ENCODE data around the gene HNRNPA0. TPM values are rescaled to one million over a fixed set of nuclear protein-coding genes. Genes with fewer than 3 reads are reported as not detected.

The HNRNPA0 gene
- polyA plus RNA-seq, 4 donors: 17.6 to 39.6 (median 28.2) TPM

- no peak overlapping the region for H3K4me3 ChIP-seq (ENCODE audit: low read depth in 1 of 3, low read length in 3 of 3)
- FAIRE-seq (no peak), DNase-seq (no peak)
- H3K9me3 ChIP-seq (ENCODE audit: control insufficient read depth in 2 of 2, insufficient read depth in 1 of 2, low read depth in 1 of 2, low read length in 1 of 2): no peaks in the 10 kb centered on the region
- H3K27me3 ChIP-seq (ENCODE audit: control insufficient read depth in 3 of 3, insufficient read depth in 3 of 3, low read length in 3 of 3): no peaks in the 10 kb centered on the region
- WGBS, 3 donors: 67 to 82% (median 81%) methylated on average over 9 of the region's 9 CpGs
- peaks cover 0 to 7% (median 0%) of the 10 kb centered on the region in 3 donors for H3K36me3 ChIP-seq (ENCODE audit: control insufficient read depth in 3 of 3, insufficient read depth in 2 of 3, low read depth in 1 of 3, low read length in 3 of 3)
- H3K4me1 ChIP-seq (ENCODE audit: control insufficient read depth in 3 of 3, insufficient read depth in 2 of 3, low read depth in 1 of 3, low read length in 2 of 3): peaks cover 0 to 3% (median 0%) of the 10 kb centered on the region in 3 donors
- no peak overlapping the region for H3K27ac ChIP-seq (ENCODE audit: low read depth in 1 of 3, low read length in 2 of 3)
These were observed 54.6 kb downstream of the HNRNPA0 start for GRCh38 chr5:137699336-137700281.

- Histone ChIP-seq H3K27ac (ENCODE audit: low read depth in 1 of 3, low read length in 2 of 3) (peak overlapping the region in 1 of 3 donors; percentile 11), H3K36me3 (ENCODE audit: control insufficient read depth in 3 of 3, insufficient read depth in 2 of 3, low read depth in 1 of 3, low read length in 3 of 3) (peaks cover 0 to 12% (median 0%) of the 10 kb centered on the region in 3 donors), H3K27me3 (ENCODE audit: control insufficient read depth in 3 of 3, insufficient read depth in 3 of 3, low read length in 3 of 3) (no peaks in the 10 kb centered on the region), H3K4me1 (ENCODE audit: control insufficient read depth in 3 of 3, insufficient read depth in 2 of 3, low read depth in 1 of 3, low read length in 2 of 3) (peaks cover 0 to 6% (median 3%) of the 10 kb centered on the region in 3 donors), H3K4me3 (ENCODE audit: low read depth in 1 of 3, low read length in 3 of 3) (no peak overlapping the region), H3K9me3 (ENCODE audit: control insufficient read depth in 2 of 2, insufficient read depth in 1 of 2, low read depth in 1 of 2, low read length in 1 of 2) (no peaks in the 10 kb centered on the region)
- FAIRE-seq (no peak), DNase-seq (no peak)
- 18 to 28% (median 28%) methylated on average over 1 of the region's 1 CpG for WGBS, 3 donors
These were observed 57.7 kb downstream of the HNRNPA0 start for GRCh38 chr5:137696481-137696880.

GRCh38 chr5:137695651-137696428 lies 58.3 kb downstream of the HNRNPA0 start:
- DNase-seq (no peak), FAIRE-seq (no peak)
- peaks cover 0 to 6% (median 3%) of the 10 kb centered on the region in 3 donors for H3K4me1 ChIP-seq (ENCODE audit: control insufficient read depth in 3 of 3, insufficient read depth in 2 of 3, low read depth in 1 of 3, low read length in 2 of 3)
- H3K27ac ChIP-seq (ENCODE audit: low read depth in 1 of 3, low read length in 2 of 3): peak overlapping the region in 1 of 3 donors; percentile 11
- H3K36me3 ChIP-seq (ENCODE audit: control insufficient read depth in 3 of 3, insufficient read depth in 2 of 3, low read depth in 1 of 3, low read length in 3 of 3): peaks cover 0 to 10% (median 0%) of the 10 kb centered on the region in 3 donors
- no peaks in the 10 kb centered on the region for H3K27me3 ChIP-seq (ENCODE audit: control insufficient read depth in 3 of 3, insufficient read depth in 3 of 3, low read length in 3 of 3)
- H3K4me3 ChIP-seq (ENCODE audit: low read depth in 1 of 3, low read length in 3 of 3): no peak overlapping the region
- H3K9me3 ChIP-seq (ENCODE audit: control insufficient read depth in 2 of 2, insufficient read depth in 1 of 2, low read depth in 1 of 2, low read length in 1 of 2): no peaks in the 10 kb centered on the region
- 69 to 92% (median 87%) methylated on average over 4 of the region's 4 CpGs for WGBS, 3 donors

Other genes with a start within 250 kb of the HNRNPA0 start
- gene KLHL3, start 18.3 kb downstream of the HNRNPA0 start, polyA plus RNA-seq: 1 to 10 TPM in 2 of 4 donors, under 1 TPM in 2; 0.67 to 6.5 (median 1.8) TPM
- 1 to 10 TPM; 2.0 to 7.0 (median 2.5) TPM for gene MYOT, start 113.5 kb upstream of the HNRNPA0 start, polyA plus RNA-seq
- gene PKD2L2, start 135.1 kb upstream of the HNRNPA0 start, polyA plus RNA-seq: under 1 TPM in 1 of 4 donors, not detected in 3; 0.12 TPM